LNCaP clone FGC (cell line): ENCODE measurements around the gene DNAAF9.

Source experiments
- DNase-seq: peaks from one replicate; pipeline ENCODE4 v3.0.0-alpha.2; 2011; ENCODE audit warnings: low read depth
- H3K4me3 ChIP-seq: 2 replicates; pipeline ENCODE4 v1.5.1; 2011; ENCODE audit warnings: mild to moderate bottlenecking, low read depth, low read length, control low read depth
- TF ChIP-seq, protein P1 (sequence below): IDR thresholded peaks from 2 replicates; pipeline ENCODE4 v1.5.1; 2012; ENCODE audit warnings: mild to moderate bottlenecking; ENCODE audit not compliant: control insufficient read depth, insufficient read depth; ENCODE audit errors: extremely low read depth

Gene DNAAF9

DNA sequence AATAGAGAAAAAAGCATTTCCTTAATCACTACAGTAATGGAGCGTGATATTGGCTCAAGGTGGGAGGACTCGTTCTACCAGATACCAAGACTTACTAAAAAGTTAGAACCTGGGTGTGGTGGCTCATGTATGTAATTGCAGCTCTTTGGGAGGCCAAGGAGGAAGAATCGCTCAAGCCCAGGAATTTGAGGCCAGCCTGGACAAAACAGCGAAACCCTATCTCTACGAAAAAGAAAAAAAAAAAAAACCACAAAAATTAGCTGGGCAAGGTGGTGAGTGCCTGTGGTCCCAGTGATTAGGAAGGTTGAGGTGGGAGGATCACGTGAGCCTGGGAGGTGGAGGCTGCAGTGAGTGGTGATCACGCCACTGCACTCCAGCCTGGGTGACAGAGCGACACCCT is 39.3 kb upstream of the DNAAF9 start:
- no peak overlapping the region for H3K4me3 ChIP-seq
- peak; percentile 21 for DNase-seq
- TF ChIP-seq, protein P1, sequence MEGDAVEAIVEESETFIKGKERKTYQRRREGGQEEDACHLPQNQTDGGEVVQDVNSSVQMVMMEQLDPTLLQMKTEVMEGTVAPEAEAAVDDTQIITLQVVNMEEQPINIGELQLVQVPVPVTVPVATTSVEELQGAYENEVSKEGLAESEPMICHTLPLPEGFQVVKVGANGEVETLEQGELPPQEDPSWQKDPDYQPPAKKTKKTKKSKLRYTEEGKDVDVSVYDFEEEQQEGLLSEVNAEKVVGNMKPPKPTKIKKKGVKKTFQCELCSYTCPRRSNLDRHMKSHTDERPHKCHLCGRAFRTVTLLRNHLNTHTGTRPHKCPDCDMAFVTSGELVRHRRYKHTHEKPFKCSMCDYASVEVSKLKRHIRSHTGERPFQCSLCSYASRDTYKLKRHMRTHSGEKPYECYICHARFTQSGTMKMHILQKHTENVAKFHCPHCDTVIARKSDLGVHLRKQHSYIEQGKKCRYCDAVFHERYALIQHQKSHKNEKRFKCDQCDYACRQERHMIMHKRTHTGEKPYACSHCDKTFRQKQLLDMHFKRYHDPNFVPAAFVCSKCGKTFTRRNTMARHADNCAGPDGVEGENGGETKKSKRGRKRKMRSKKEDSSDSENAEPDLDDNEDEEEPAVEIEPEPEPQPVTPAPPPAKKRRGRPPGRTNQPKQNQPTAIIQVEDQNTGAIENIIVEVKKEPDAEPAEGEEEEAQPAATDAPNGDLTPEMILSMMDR, result no peak

DNA sequence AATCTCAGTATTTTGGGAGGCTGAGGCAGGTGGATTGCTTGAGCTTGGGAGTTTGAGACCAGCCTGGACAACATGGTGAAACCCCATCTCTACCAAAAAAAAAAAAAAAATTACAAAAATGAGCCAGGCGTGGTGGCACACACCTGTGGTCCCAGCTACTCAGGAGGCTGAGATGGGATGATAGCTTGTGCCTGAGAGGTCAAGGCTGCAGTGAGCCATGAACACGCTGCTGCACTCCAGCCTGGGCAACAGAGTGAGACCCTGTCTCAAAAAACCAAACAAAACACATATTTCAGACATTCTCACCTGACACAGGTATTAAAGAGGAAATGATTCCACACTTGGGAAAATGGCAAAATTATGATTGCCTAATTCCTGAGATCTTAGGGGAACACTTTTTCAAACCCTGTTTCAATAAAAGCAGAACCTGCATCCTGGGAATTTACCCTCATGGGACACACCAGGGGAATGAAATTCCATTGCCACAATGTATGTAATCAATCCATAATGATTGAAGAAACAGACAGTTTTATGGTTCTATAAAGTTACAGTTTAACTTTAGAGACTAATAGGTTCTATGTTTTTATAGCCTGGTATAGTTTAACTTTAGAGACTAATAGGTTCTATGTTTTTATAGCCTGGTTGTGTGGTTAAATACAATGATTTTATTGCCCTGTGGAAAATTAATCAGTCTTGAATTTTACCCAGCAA is 29.6 kb upstream of the DNAAF9 start:
- peak; percentile 11 for DNase-seq
- H3K4me3 ChIP-seq, result no peak overlapping the region
- TF ChIP-seq, protein P1, result no peak

DNA sequence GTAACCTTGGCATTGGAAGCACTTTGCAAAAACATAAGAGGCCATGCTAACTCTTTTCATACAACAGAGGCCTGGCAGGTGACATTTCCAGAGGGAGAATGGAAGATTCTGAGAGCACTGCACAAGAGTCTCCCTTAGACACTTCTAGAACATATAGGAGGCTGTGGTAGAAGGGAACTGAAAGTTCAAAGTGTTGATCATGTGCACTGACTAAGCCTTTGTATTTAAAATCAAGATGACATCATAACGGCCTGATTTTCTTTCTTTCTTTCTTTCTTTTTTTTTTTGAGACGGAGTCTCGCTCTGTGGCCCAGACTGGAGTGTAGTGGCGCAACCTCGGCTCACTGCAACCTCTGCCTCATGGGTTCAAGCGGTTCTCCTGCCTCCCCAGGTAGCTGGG is 26.8 kb upstream of the DNAAF9 start:
- DNase-seq, result no peak
- TF ChIP-seq, protein P1, result no peak
- H3K4me3 ChIP-seq, result no peak overlapping the region

DNA sequence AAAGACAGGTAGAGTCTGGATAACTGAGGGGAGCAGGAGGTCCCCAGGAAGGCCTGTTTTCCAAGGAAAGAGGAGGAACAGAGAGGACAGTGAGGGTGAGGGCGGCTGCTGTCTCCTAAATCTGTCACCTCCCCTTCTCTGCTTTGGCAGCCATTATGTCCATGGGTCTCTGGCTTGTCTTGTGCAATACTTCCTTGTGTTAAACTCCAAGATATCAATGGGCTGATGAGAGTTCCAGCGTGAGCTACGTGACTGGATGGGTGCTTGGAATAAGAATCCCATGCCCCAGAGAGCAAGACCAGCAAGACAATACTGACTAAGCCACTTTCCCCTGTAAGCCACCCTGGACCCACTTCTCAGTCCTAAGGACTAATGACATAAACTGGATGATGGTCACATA is 26.3 kb upstream of the DNAAF9 start:
- TF ChIP-seq, protein P1, result no peak
- H3K4me3 ChIP-seq, result no peak overlapping the region
- no peak for DNase-seq

DNA sequence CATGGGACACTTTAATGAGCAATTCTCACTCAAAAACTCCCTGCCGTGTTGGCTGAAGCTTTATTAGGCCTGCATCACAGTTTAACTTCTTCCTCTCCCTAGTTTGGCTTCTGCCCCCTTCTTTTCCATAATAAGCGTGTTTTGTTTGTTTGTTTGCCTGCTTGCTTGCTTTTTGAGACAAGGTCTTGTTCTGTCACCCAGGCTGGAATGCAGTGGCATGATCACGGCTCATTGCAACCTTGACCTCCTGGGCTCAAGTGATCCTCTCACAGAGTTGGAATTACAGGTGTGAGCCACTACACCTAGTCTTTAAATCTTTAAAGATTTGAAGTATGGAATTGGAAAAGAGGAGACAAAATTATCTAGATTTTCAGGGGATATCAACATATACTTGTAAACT is 25.4 kb upstream of the DNAAF9 start:
- TF ChIP-seq, protein P1, result no peak
- DNase-seq, result no peak
- no peak overlapping the region for H3K4me3 ChIP-seq

DNA sequence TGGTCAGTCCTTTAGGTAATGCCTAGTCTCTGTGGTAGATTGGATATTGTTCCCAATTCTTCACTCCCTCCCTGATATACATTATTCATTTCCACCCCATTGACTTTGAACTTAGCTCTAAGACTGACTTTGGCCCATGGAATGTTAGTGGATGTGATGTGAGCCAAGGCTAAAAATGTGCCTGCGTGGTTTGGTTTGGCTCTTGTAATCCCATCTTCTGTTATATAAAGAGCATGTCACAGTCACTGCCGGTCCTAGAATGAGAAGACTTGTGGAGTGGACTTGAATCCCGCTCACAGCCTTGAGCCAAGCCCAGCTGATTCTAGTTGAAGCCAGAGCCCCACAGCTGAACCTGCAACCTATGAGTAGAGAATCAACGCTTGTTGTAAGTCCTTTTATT is 23.6 kb upstream of the DNAAF9 start:
- TF ChIP-seq, protein P1, result no peak
- DNase-seq, result no peak
- H3K4me3 ChIP-seq, result no peak overlapping the region
